GM19239 (cell line): ENCODE results near the gene TBC1D32.
"Not testable (repeated sequence)": the region's sequence is repeated elsewhere in the genome, so short reads cannot be mapped to it uniquely, and the experiment has no call there.

Source experiments
- DNase-seq: peaks from one replicate; pipeline ENCODE4 v3.0.0; 2011; ENCODE audit warnings: low spot score; ENCODE audit not compliant: insufficient read length
- FAIRE-seq: peaks from 2 replicates; lab custom pipeline; 2011; peaks lifted over from hg19 to GRCh38; lab: Jason Lieb, UNC

The TBC1D32 gene

DNA sequence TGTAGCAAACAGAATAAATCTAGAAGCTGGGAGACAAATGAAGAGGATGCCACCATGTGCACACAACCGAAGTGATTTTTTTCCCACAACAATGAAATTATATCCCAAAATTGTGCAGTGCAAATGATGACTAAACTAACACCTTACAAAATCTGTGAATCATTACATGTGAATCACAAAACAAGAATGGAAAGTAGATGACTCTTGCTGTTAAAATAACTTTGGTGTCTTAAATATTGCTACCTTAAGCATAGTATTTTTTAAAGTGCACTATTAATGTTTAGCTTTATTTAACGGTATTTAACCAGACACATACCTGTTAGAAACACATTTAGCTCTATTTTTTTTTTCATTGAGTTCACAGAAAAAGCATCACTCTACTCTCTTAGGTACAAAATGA is 190.8 kb downstream of the TBC1D32 start:
- FAIRE-seq (no peak), DNase-seq (no peak)

DNA sequence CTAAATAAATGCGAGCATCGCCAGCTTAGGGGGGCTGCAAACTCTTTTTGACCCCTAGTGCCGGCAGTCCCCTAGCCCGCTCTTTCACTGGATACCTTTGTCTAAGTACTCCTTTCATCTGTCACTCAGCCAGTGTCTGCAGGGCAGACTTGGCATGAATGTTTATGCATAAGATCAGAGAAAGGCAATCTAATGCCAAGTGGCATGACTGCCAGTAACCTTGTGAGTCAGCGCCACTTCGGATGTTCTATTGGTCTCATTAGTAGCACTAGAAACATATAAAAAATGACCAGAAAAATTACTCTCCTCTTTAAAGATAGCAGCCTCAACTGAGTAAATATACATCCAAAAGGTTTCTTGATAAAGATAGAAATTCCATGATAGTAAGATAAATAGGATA is 192.2 kb downstream of the TBC1D32 start:
- no peak for DNase-seq
- no peak for FAIRE-seq

DNA sequence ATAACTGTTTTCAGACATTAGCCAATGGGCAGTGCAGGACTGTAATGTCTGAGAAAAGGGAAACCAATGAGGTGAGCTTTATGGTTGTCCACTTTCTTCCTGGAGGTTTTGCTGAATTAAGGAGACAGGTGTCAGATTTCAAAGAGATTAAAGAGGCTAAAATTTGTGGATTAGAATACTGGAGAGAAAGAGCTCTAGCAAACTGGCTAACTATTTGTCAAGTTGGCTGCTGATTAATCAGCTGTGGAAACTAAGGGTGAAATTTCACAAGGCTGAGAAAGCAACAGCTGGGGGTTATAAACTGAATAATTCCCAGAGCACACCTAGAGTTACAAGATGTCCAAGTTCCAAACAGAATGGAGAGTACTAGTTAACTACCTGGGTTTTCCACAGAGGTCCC is 198.9 kb downstream of the TBC1D32 start:
- DNase-seq (no peak), FAIRE-seq (no peak)

DNA sequence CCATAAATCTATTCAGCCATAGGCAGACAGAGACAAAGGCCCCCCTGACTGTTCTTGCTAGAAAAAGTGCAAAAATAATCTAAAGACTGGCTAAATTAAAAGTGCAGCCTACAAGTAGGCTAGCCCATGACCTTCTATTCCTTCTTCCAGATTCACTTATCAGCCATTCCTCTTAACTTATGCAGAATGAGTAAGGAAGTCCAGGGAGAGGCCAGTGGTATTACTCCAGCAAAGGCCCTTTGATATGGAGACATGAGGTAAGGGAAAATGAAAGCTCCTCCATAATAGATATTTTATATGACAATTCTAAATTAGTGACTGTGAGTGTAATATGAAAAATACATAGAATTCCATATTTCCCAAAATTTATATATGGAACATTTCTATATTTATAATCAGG is 199.4 kb downstream of the TBC1D32 start:
- FAIRE-seq (no peak), DNase-seq (no peak)

DNA sequence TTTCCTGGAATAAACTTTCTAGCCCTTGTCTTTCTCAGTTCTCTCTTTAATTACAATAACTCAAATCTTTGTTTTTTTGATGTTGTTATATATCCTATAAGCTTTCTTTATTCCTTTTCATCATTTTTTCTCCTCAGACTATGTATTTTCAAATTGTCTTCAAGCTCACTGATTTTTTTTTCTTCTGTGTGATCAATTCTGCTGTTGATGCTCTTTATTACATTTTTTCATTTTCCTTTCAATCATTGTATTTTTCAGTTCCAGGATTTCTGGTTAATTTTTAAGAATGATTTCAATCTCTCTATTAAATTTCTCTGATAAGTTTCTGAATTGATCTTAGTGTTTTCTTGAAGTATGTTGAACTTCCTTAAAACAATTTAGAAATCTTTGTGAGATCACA is 209.7 kb downstream of the TBC1D32 start:
- no peak for FAIRE-seq

DNA sequence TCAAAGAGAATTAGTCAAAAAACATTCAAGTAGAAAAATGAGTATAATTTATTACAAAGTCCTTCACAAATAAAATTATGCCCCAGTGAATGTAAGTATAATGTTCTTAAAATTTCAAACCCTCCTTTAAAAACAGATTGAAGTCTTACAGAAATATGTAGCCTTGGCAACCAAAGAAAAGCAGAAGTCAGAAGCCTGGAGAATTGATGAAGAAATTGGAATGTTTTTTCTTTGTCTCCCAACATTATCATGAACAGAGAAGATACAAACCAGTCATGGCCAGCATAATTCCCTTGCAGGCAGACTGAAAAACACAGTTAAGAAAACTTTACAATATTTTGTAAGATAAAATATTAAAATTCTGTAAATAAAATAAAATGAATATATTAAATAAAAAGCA is 221.9 kb downstream of the TBC1D32 start:
- FAIRE-seq (no peak), DNase-seq (no peak)

More for the DNA sequence above, 209.7 kb downstream of the TBC1D32 start:
- DNase-seq: no peak

DNA sequence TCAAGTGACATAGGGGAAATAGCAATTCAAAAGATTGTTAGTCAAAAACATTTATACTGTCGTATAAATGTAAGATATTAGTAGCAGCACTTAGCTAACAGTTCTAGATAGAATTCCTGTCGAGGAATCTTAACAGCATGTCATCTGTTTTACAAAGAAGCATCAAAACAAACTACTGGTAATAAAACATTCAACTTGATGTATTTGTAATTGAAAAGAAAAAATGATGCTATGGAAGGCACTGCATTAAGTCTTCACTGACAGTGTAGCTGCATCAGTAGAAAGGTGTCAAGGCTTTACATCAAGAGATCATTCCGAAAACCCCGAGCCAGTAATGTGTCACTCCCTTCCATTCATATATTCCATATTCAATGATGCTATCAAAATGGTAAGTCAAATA is 223.5 kb downstream of the TBC1D32 start:
- DNase-seq: no peak
- FAIRE-seq: no peak

DNA sequence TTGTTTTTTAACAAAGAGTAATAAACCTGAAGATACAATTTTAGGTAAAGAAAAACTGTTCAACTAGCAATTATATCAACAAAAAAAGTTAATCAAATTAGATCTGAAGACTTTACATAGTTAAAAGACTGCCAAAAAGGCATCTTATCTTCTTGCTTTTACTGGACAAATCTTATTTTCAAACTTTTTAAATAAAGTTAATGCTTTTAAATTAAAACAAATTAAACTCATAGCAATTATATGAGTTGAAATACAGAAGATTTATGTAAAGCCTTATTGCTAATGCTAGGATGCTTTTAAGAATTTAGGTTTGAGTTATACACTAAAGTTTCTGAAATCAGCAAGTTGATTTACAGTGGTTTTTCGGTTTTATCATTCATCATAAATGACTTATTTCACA is 227.3 kb downstream of the TBC1D32 start:
- FAIRE-seq: no peak
- DNase-seq: no peak

DNA sequence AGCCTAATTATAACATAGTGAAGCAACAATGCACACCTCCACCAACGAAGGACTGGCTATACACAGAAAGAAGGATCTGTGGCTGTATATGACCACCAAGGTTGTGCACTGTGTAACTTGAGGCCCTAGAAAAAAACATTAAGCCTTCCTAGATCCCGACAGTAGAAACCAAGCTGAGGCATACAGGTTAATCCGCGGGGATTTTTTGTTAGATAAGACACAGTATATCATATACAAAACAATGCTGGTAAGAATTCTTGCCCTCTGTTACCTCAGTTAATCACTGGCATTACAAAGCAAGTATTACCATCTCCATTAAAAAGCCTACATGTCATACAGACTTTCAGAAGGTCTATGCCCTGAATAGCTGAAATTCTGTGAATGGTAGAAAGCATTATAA is 228.8 kb downstream of the TBC1D32 start:
- DNase-seq: no peak

DNA sequence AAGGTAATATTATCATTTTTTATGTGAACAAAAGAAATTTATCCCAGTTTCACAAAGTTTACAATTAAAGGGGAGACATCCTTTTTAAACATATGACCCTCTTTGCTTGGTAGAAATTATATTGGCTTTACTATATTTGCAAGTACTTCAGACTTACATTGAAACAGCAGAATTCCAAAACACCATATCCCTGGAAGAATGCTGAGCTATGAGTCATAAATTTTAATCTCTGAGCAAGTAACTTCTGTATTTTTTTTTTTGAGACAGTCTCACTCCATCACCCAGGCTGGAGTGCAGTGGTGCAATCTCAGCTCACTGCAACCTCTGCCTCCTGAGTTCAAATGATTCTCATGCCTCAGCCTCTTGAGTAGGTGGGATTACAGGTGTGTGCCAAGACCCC is 240.4 kb downstream of the TBC1D32 start:
- FAIRE-seq (no peak), DNase-seq (no peak)

More for the DNA sequence above, 228.8 kb downstream of the TBC1D32 start:
- no peak for FAIRE-seq

DNA sequence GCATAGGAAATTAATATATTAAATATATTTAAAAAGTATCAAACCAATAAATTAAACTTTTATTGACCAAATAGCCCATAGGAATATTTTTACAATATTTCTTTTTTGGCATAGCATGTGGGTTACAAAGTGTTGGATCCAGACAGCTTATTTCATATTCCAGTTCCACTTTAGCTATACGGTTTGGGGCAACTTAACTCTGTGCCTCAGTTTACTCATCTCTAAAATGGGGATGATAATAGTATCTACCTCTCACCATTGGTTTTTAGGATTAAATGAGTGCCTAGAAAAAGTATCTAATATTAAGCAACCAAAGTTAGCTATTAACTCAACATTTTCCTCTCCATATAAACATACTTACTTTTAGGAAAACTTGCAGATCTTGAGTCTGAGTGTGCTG is 243.8 kb downstream of the TBC1D32 start:
- FAIRE-seq: no peak
- no peak for DNase-seq

DNA sequence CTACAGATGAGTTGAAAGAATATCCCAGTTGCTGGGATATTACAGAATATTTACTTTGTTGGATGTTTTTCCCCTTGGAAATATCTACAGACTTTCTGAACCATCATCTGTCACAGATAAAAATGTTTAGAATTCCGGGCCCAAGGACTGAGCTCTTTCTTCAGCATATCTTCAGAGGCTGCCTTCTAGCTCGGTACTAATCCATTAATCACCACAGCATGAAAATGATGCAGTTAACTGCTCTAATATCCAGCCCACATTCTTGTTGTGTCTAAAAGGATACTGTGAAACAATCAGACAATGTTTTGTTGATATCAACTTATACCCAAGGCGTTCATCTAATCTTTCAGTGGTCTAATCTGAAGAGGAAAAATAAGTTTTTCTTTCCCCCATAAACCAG is 247.4 kb downstream of the TBC1D32 start:
- no peak for FAIRE-seq
- DNase-seq: no peak

DNA sequence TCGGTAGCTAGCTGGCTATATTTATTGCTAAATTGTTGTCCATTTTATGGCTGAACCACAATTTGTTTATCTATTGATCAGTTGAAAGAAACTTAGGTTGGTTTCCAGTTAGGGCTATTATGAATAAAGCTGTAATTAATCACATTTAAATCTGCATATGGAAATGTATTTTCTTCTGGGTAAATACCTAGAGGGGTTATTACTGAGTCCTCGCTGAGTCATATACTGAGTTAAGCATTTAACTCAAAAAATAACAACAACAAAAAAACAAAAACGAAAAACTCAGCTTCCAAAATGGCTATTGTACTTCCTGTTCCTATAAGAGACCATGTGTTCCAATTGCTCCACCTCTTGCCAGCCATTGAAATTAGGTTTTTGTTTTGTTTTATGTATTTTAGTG is 258.2 kb downstream of the TBC1D32 start:
- DNase-seq (no peak), FAIRE-seq (no peak)

DNA sequence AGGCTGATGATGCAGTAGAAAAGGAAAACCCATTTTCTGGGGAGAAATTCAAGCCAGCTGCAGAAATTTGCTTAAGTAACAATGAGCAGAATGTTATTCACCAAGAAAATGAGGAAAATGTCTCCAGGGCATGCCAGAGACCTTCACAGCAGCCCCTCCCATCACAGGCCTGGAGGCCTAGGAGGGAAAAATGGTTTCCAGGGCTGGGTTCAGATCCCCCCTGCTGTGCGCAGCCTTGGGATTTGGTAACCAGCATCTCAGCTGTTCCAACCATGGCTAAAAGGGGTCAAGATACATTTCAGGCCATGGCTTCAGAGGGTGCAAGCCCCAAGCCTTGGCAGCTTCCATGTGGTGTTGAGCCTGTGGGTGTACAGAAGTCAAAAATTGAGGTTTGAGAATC is 265.5 kb downstream of the TBC1D32 start:
- not testable (repeated sequence) for FAIRE-seq, DNase-seq

DNA sequence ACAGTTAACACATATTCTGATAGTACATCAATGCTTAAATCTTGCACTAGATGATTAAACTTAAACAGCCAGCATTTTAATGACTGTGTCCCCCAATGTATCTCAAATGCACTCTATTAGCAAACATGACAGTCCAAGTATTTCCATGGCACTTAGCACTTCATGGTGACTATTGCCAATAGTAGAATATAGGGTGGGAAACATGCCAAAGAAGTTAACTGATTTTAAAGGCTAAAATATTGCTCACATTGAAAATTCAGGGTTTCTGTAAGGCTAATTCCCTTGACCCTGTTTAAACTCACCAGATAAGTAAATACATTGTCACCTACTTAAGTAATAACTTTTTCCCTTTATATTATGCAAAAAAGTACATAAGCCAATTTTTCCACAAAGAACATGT is 266.9 kb downstream of the TBC1D32 start:
- DNase-seq (no peak), FAIRE-seq (no peak)

DNA sequence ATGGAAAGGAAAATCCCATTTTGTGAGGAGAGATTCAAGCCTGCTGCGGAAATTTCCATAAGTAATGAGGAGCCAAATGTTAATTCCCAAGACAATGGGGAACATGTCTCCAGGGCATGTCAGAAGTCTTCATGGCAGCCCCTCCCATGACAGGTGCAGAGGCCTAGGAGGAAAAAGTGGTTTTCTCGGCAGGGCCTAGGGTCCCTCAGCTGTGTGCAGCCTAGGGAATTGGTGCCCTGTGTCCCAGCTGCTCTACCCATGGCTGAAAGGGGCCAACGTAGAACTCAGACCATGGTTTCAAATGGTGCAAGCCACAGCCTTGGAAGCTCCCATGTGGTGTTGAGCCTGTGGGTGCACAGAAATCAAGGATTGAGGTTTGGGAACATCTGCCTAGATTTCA is 269.9 kb downstream of the TBC1D32 start:
- DNase-seq (no peak), FAIRE-seq (no peak)

DNA sequence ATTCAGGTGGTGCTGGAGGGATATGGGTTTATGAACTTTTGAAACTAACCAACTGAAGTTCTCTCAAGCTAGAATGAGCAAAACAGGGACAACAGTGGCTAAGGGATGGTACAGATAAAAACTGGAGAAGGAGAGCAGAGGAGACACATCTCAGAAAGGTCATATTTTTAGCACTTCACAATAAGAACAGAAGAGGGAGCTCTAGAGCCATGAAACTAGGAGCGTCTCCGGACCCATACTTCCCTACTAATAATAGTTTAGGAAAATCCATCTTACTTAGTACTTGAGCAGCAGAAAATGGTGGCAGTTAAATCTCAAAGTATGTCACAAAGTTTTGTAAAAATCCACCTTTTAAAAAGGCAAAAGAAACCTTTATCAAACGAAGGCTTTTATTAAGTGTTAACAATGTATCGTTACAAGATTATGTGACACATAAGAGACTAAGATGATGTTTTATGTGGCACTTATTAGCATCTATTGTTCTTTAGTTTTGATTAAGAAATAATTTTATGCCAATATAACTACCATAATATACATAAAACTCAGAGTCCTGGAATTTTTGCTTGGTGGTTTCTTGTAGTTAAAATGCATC is 278.6 kb downstream of the TBC1D32 start:
- no peak for DNase-seq
- FAIRE-seq: peak; percentile 75

DNA sequence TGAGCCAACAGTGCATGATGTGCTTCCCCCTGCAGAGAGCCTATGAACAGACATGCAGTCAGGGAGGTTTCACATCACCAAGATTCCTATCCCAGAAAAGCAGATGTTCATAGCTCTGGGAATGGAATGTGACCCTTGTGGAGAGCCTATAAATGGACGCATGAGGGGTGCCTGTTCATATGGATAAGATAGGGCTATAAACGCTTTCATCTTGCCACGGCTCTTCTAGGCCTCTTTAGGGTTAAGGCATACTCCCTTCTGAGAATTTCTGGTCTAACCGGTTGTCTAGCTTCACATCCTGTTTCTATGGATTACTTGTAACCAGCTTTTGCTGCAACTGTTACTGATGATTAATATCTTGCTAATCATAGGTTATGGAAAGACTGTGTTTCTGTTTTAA is 285.7 kb downstream of the TBC1D32 start:
- FAIRE-seq: not testable (repeated sequence)

DNA sequence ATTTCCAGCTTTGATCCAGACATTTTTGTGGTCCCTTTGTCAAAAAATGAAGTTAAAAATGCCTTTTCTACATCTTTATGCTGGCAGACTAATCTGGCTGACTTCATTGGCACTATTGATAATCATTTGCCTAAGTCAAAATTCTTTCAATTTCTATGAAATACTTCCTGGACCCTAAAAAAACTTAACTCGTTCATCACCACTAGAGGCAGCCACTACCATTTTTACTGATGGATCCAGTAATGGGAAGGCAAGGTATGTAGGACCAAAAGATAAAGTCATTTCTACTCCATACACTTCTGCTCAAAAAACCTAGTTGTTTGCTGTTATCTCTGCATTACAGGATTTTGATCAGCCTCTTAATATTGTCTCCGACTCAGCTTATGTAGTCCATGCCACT is 289.4 kb downstream of the TBC1D32 start:
- not testable (repeated sequence) for DNase-seq, FAIRE-seq

More for the DNA sequence above, 285.7 kb downstream of the TBC1D32 start:
- DNase-seq: not testable (repeated sequence)

DNA sequence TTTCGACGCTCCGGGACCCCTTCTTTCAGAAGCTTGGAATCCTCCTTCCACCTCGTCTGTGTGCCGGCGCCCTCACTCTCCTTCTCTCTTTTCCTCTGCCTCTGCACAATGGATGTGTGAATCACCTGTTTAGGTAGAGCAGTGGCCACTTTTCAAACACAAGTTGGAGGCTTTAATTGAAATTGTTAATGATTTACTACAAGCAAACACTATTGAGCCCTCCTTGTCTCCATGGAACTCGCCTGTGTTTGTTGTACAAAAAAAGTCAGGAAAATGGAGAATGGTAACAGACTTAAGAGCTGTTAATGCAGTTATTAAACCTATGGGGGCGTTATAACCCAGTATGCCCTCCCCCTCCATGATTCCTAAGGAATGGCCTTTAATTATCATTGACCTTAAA is 290.6 kb downstream of the TBC1D32 start:
- DNase-seq, FAIRE-seq: not testable (repeated sequence)

DNA sequence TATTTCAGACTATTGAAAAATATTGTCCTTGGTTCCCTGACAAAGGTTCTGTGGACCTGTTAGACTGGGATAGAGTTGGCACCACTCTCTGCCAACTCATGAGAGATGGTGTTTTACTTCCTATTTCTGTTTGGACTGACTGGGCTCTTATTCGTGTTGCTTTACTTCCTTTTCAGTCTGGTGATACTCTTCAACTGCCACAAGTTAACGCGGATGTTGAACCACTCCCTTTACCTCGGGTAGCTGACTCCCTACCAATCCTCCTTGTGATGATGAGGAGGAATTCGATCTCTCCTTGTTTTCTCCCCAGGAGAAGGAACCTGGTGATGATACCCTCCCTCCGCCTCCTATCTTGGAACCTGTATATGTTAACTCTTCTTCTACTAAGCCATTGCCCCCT is 291.1 kb downstream of the TBC1D32 start:
- not testable (repeated sequence) for FAIRE-seq

DNA sequence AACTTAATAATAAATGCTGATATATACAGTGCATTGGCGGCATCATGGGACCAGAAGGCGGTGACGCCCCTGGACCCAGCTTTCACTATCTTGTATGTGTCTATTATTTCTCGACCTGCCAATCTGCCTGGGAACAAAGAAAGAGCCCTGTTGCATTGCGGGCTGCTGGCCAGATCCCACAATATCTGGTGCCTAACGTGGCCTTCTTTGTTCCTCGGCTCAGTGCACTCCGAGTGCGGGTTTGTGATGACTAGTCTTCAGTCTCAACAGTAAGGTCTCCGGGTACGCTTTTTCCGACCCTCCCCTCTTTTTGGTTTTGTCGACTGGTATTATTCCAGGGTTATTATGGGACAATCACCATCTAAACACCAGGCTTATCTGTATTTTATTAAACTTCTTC is 291.5 kb downstream of the TBC1D32 start:
- DNase-seq: no peak
- no peak for FAIRE-seq

More for the DNA sequence above, 291.1 kb downstream of the TBC1D32 start:
- DNase-seq: not testable (repeated sequence)

DNA sequence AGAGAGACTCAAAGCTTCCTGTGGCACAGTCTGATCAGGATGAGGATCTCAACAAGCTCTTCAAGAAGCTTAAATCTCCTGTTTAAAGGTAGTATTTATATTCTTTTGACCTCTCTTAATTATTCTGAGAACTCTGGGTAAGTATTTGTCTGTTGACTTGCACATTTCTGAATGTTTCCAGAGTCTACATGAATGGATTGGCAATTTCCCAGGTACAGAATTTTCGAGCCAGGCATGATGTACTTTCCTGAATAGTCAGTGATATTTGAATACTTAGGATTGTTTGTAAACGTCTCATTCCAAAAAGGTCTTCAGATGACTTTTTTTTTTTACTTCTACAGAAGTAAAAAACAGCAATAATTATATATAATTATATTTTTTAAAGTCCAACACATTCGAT is 293.4 kb downstream of the TBC1D32 start:
- DNase-seq: no peak
- no peak for FAIRE-seq
